GM18526 (cell line): ENCODE results near the gene CDKN2AIP.

Experiments used
- POLR2A ChIP-seq: IDR thresholded peaks from 3 replicates; pipeline ENCODE4 v1.6.1; 2011; ENCODE audit not compliant: insufficient read length; ENCODE audit errors: extremely low read depth

Gene CDKN2AIP, protein sequence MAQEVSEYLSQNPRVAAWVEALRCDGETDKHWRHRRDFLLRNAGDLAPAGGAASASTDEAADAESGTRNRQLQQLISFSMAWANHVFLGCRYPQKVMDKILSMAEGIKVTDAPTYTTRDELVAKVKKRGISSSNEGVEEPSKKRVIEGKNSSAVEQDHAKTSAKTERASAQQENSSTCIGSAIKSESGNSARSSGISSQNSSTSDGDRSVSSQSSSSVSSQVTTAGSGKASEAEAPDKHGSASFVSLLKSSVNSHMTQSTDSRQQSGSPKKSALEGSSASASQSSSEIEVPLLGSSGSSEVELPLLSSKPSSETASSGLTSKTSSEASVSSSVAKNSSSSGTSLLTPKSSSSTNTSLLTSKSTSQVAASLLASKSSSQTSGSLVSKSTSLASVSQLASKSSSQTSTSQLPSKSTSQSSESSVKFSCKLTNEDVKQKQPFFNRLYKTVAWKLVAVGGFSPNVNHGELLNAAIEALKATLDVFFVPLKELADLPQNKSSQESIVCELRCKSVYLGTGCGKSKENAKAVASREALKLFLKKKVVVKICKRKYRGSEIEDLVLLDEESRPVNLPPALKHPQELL

DNA sequence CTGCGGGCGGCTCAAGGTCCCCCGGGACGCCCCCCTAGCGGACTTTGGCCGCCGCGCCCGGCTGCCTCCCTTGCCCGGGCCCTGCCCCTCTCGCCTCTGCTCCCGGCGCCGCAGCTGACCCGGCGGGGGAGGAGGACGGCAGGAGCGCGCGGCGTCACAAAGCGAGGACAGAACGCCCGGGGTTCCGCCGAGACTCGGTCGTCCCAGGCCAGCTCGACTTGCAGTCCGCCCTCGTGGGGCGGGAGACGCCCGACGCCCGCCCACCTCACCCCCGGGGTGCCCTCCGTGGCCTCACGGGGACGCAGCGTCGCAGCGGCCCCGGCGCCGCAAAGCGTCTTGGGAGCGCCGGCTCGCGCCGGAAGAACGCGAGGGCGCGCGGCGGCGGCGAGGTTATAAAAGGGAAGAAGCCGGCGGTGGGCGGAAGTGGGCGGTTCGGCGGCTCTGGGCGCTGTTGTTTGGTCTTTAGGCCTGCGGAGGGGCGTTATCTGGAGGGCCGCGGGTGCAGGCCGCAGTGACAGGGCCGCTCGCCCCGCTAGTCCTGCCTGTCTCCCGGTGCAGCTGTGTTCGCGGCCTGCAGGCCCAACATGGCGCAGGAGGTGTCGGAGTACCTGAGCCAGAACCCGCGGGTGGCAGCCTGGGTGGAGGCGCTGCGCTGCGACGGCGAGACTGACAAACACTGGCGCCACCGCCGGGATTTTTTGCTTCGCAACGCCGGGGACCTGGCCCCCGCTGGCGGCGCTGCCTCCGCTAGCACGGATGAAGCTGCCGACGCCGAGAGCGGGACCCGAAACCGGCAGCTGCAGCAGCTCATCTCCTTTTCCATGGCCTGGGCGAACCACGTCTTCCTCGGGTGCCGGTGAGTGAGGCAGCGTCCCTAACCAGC lies at the start of gene CDKN2AIP:
Gene CDKN2AIP (plus strand): TSS at position 423 of the 883 bp plus-strand sequence. CDS start 162 bp downstream, at position 585.
- peak; percentile 86 for TF ChIP-seq POLR2A

DNA sequence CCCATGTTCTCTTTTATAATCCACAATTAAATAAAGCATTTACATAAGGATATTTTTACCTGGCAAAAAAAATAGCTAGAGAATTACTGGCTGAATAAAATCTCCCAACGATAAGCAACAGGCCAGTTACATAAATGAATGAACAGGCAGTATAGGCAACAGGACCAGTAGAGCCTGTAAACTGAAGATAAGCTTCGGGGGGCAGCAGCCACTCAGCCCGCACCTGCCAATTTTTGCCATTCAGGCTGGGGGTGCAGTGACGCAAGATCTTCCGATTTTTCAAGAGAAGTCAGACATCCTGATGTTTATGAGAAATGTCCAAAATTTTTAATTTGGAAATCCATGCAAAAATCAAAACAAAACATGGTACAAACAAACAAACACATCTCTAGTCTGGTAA lies 49.0 kb upstream of the CDKN2AIP start:
- no peak for TF ChIP-seq POLR2A

DNA sequence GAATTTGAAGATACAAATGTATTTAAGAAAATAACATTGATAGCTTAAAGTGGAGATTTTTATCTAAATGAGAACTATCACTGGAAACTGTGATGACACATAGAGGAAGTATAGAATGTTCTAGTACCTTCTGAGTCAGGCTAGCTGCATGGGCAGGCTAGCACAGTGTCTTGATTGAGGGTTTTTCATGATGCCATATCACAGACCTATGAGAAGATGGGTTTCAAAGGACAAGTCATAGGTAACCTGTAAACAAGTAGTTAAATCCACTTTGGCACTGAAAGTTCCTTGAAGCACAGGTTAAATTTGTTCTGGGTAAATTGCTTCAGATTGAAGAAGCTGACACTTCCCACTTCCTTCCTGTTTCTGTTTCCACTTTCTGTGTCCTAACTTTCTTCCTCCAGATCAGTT lies 48.2 kb upstream of the CDKN2AIP start:
- TF ChIP-seq POLR2A, result no peak

DNA sequence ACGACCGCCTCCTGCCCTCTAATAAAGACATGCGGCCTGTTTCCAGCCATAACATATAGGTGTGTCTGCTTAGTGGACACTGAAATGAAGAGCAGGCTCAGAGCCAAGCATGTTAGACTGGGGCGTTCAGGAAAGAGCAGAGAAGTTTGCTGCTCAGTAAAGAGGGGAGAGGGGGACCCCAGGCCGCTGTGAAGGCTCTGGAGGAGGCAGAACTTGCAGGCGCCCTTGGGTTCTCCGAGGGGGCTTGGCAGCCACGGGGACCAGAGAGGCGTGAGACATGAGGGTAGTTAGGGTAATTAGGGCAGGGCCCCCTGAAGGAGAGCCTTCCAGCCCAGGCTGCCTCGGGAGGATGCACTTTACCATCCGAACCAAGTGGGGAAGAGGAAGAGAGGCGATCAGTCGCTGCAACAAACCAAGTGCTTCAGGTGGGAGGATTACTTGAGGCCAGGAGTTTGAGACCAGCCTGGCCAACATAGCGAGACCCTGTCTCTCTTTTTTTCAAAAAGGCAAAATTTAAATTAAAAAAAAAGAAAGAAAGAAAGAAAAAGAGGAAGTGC lies 46.6 kb upstream of the CDKN2AIP start:
- TF ChIP-seq POLR2A, result no peak

DNA sequence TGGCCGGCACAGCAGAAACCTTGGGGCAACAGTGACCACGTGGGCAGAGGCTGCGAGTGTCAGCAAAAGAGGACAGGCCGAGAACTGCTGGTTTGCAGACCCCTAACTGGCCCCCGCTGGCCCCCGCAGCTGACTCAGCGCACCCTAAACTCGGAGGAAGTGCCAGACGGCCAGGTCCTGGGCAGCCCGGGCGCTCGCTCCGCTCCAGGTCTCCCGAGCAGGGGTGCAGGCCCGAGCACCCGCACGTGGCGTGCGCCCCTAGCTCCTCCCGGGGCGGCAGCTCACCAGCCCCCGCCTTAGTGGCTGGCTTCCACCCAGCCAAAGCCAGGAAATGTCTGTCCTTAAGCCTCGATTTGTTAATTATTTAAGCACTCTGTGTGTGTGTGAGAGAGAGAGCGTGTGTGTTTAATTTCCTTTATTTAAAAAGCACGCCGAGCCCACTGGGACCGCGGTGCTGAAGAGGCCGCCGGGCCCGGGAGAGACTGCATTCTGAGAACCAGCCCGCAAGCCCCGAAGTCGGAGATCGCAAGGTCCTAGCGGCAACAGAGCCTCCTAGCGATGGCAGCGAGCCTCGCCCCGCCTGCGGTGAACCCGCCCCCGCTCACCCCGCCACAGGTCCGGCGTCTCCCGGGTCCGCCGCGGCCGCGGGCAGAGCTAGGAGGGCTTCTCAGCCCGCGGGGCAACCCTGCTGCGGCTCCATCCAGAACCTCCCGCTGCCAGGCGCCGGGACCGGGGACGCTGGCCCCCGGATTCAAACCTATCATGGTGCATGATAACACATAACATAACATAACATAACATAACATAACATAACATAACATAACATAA lies 45.9 kb upstream of the CDKN2AIP start:
- no peak for TF ChIP-seq POLR2A

DNA sequence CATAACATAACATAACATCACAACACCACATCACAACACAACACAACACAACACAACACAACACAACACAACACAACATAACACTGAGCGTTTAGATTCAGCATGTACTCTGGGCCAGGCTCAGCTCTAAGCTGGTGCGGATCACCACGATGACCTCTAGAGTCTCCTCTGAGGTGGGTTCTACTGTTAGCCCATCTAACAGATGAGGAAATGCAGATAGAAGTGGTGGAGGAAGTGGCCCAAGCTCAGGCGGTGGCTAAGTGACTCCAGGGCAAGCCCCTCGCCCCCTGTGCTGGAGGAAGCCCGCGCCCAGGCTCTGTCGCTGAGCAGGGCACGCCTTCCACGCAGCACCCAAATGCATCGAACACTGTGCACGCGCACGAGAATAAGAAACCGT lies 45.3 kb upstream of the CDKN2AIP start:
- TF ChIP-seq POLR2A, result no peak

DNA sequence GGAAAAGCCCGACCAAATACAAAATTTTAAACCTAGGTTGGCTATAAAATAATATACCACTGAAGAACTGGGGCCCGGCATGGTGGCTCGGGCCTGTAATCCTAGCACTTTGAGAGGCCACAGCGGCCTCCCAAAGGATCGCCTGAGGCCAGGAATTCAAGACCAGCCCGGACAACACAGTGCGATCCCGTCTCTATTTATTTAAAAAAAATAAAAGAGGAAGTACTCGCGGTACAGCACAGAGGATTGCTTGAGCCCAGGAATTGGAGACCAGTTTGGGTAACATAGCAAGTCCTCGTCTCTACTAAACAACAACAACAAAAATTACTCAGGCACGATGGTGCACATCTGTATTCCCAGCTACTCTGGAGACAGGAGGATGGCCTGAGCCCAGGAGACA lies 44.8 kb upstream of the CDKN2AIP start:
- TF ChIP-seq POLR2A, result no peak

DNA sequence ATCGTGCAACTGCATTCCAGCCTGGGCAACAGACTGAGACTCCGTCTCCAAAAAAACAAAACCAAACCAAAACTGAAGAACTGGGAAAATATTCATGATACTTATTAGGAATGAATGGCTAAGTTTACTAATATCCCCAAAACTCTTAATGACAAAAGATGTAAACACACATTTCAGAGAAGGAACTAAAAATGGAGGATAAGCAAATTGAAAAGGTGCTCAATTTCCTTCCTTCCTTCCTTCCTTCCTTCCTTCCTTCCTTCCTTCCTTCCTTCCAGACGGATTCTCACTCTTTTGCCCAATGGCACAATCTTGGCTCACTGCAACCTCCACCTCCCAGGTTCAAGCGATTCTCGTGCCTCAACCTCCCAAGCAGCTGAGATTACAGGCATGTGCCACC lies 44.4 kb upstream of the CDKN2AIP start:
- TF ChIP-seq POLR2A, result no peak

DNA sequence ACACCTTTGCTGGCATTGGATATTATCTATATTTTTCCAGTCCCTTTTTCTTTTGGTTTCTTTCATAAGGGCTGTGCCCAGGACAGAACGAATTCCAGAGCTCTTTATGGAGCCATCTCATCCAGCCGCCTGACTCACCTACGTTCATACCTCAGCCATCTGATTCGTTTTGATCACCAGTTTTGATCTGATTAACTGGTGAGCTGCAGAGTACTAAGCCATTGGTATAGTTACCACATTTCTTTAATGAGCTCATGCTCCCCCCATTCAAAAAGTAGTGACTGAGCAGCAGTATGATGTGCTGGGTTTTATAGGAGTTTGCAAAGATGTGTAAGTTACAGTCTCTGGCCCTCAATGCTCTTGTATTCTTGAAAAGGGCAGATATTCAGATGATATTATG lies 43.0 kb upstream of the CDKN2AIP start:
- no peak for TF ChIP-seq POLR2A

DNA sequence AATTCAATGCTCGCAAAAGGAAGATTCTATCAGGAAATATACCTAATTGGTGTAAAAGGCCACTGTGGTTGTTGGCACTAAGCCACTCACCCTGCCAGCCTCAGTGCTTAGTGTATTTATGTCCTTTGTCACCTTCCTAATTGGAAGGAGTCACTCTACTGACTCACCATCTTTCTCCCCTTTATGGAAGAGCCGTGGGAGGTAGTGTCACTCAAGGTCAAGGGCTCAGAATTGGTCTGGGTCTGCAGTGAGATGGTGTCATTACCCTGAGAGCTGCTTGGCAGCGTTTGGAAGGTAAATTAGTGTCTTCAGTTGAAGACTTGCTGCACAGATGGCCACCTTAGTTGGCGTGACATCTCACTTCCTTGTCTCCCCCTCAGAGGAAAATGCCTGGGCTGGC lies 41.7 kb upstream of the CDKN2AIP start:
- TF ChIP-seq POLR2A, result no peak

DNA sequence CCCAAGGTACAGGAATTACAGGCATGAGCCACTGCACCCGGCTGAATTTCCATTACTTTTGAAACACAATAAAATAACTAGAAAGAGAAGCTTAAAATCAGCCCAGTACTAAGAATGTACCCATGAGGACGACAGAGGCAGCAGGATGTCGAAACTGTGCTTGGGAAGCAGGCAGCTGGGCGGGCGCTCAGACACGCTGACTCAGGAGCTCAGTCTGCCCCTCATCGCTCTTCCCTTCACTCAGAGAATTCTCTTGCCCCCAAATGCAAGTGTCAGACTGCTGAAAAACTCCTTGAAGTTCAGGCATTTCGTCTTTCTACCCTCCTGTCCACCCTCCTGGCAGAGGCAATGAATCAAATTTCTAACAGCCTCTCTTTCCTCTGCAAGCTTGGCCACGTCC lies 41.0 kb upstream of the CDKN2AIP start:
- TF ChIP-seq POLR2A, result no peak

DNA sequence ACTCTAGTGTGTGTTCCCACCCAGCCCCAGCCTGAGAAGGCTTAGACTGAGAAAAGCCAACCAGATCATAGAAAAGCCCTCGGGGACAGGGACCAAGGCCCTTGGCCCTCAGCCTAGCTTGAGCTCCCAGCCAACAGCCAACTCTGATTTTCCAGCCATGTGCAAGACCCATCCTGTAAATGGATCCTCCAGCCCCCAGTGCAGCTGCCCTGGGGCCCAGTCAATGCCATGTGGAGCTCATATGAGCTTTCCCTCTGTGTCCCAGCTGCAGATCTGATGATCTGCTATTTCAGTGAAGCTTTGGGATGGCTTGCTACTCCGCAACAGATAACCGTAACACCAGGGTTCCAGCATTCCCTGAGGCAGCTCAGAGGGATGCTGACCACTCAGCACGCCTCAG lies 40.5 kb upstream of the CDKN2AIP start:
- no peak for TF ChIP-seq POLR2A

DNA sequence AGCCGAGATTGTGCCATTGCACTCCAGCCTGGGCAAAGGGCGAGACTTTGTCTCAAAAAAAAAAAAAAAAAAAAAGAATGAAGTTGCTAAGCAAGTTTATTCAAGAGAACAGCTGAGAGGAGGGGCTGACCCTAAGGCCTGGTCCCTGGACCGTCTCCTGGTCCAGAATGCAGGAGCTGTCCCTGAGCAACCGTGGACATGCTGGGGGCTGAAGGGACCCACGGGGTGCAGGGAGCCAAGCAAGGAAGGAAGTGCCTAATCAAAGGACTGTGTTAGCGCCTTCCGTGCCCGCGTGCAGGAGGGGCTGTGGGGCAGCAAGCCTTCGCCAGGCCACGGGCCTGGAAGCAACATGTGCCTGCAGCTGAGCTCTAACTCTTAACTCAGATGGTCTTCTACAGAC lies 39.1 kb upstream of the CDKN2AIP start:
- TF ChIP-seq POLR2A, result no peak

DNA sequence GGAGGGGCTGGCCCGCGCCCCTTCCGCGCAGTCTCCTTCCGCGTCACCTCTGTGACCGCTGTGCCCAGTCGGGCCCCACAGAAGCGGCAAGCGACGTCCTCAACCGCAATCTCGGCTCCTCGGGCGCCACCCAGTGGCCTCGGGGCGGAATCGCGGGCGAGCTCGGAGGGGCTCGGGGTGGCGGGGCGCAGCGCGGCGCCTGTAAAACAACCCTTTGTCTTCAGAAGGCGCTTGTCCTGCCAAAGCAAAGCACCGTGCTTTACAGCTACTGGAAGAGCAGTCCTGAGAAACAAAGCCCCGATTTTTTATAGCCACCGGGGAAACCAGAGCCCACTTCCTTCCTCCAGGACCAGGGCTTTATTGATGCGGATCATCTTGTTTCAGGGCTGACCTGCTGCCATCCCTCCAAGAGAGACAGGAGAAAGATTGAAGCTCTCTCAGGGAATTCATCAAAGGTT lies 37.3 kb upstream of the CDKN2AIP start:
- no peak for TF ChIP-seq POLR2A
